Endothelial cell of umbilical vein (primary cell): ENCODE data around the gene KY. TPM values are rescaled to one million over a fixed set of nuclear protein-coding genes. Genes with fewer than 3 reads are reported as not detected.

Source experiments
- BruUV-seq: library from RNA; stranded (reverse); fragments of 400-500 nt; replicated peaks from 2 replicates; lab custom pipeline; 2021; lab: Mats Ljungman, UMichigan
- CTCF ChIA-PET: fragments of 300-600, 350-600 bp; sonication (Branson Sonifier 250); formaldehyde crosslinking; loops from one replicate; lab custom pipeline; 2021; ENCODE audit warnings: antibody characterized with exemption, inconsistent platforms; lab: Charles Lee
- POLR2A ChIA-PET: fragments of 300-600, 350-600 bp; sonication (Branson Sonifier 250); formaldehyde crosslinking; loops from one replicate; lab custom pipeline; 2021; ENCODE audit warnings: antibody characterized with exemption, inconsistent platforms; lab: Charles Lee
- DNase-seq: peaks from one replicate; pipeline ENCODE4 v3.0.0-alpha.2; 2011; ENCODE audit warnings: low read depth, low spot score
- FAIRE-seq: peaks from 2 replicates; lab custom pipeline; 2011; peaks lifted over from hg19 to GRCh38; lab: Jason Lieb, UNC
- H2AFZ ChIP-seq: 2 replicates; pipeline ENCODE4 v1.6.0; 2012; ENCODE audit warnings: low read depth, low read length, control low read depth, inconsistent platforms
- H3K27ac ChIP-seq: 2 replicates; pipeline ENCODE4 v1.5.1; 2011; ENCODE audit warnings: low read depth, mild to moderate bottlenecking, control low read depth, low read length, moderate library complexity; ENCODE audit not compliant: insufficient read depth
- H3K27me3 ChIP-seq, 2 experiments: 2 replicates each; pipeline versions ENCODE4 v1.6.0 to v1.6.1; 2011; ENCODE audit warnings: low read length in 2 of 2, mixed read lengths in 1 of 2; ENCODE audit not compliant: control insufficient read depth in 2 of 2, insufficient read depth in 2 of 2
- H3K36me3 ChIP-seq, 2 experiments: 2 replicates in 1 of 2; 3 replicates in 1 of 2; pipeline ENCODE4 v1.5.1; 2011; ENCODE audit warnings: low read length in 2 of 2, mild to moderate bottlenecking in 1 of 2, moderate library complexity in 1 of 2; ENCODE audit not compliant: control insufficient read depth in 2 of 2, insufficient read depth in 2 of 2; ENCODE audit errors: extremely low read depth in 1 of 2
- H3K4me1 ChIP-seq: 3 replicates; pipeline ENCODE4 v1.5.1; 2011; ENCODE audit warnings: mild to moderate bottlenecking, low read length; ENCODE audit not compliant: control insufficient read depth, insufficient read depth; ENCODE audit errors: extremely low read depth
- H3K4me2 ChIP-seq: 2 replicates; pipeline ENCODE4 v1.6.1; 2011; ENCODE audit warnings: low read length, control low read depth, mixed read lengths; ENCODE audit not compliant: insufficient read depth
- H3K4me3 ChIP-seq, 3 experiments: fragments of 200-600 bp in 1 of 3; sonication (generic), shearing (Covaris generic) in 1 of 3; replicated peaks in 1 of 3; 2 replicates each; pipeline ENCODE4 v1.5.1; 2011 to 2016; ENCODE audit warnings: control low read depth in 3 of 3, low read length in 3 of 3, mild to moderate bottlenecking in 2 of 3, inconsistent platforms in 1 of 3, low read depth in 1 of 3, moderate library complexity in 1 of 3; ENCODE audit not compliant: insufficient read depth in 1 of 3
- H3K79me2 ChIP-seq: 2 replicates; pipeline ENCODE4 v1.6.0; 2012; ENCODE audit warnings: low read length, inconsistent platforms; ENCODE audit not compliant: control insufficient read depth, insufficient read depth
- H3K9ac ChIP-seq: replicated peaks from 2 replicates; pipeline ENCODE3; 2011; ENCODE audit warnings: low read length, control low read depth; ENCODE audit not compliant: insufficient read depth; ENCODE audit errors: extremely low read depth
- H3K9me1 ChIP-seq: replicated peaks from 3 replicates; pipeline ENCODE4 v1.6.0; 2011; ENCODE audit warnings: mild to moderate bottlenecking, low read length; ENCODE audit not compliant: control insufficient read depth, insufficient read depth; ENCODE audit errors: extremely low read depth
- H3K9me3 ChIP-seq: replicated peaks from 2 replicates; pipeline ENCODE4 v1.5.1; 2012; ENCODE audit warnings: low read length, inconsistent platforms; ENCODE audit not compliant: control insufficient read depth, insufficient read depth
- H4K20me1 ChIP-seq: replicated peaks from 2 replicates; pipeline ENCODE3; 2011; ENCODE audit warnings: mild to moderate bottlenecking, low read length; ENCODE audit not compliant: control insufficient read depth, insufficient read depth; ENCODE audit errors: extremely low read depth
- CTCF ChIP-seq, 2 donors: IDR thresholded peaks; 1 replicate in 1 of 2; 2 replicates in 1 of 2; pipeline ENCODE4 v1.5.1; 2011; ENCODE audit warnings: low read length in 2 of 2, mild to moderate bottlenecking in 2 of 2, moderate library complexity in 2 of 2, control low read depth in 1 of 2, inconsistent platforms in 1 of 2, low read depth in 1 of 2; ENCODE audit not compliant: insufficient read depth in 1 of 2; ENCODE audit errors: extremely low read depth in 1 of 2
- EZH2 ChIP-seq: IDR thresholded peaks from 2 replicates; pipeline ENCODE4 v1.6.1; 2012; ENCODE audit warnings: borderline replicate concordance, low read depth, mild to moderate bottlenecking, moderate library complexity, low read length, inconsistent platforms; ENCODE audit not compliant: severe bottlenecking
- FOS ChIP-seq: IDR thresholded peaks from 2 replicates; pipeline ENCODE4 v1.6.1; 2011; ENCODE audit warnings: mild to moderate bottlenecking, low read length, moderate library complexity, borderline replicate concordance; ENCODE audit not compliant: insufficient read depth
- GATA2 ChIP-seq: IDR thresholded peaks from 2 replicates; pipeline ENCODE4 v1.7.0; 2011; ENCODE audit warnings: low read depth, mild to moderate bottlenecking, moderate library complexity, mixed read lengths, low read length; ENCODE audit not compliant: insufficient read length, insufficient read depth
- JUN ChIP-seq: IDR thresholded peaks from 2 replicates; pipeline ENCODE4 v1.6.1; 2011; ENCODE audit warnings: borderline replicate concordance, low read depth; ENCODE audit not compliant: insufficient read length, insufficient read depth
- MYC ChIP-seq: IDR thresholded peaks from one replicate; pipeline ENCODE4 v1.6.1; 2011; ENCODE audit warnings: mild to moderate bottlenecking, low read depth, low read length
- POLR2A ChIP-seq: IDR thresholded peaks from 2 replicates; pipeline ENCODE4 v1.6.1; 2012; ENCODE audit warnings: low read depth, mild to moderate bottlenecking, control low read depth, low read length
- POLR2AphosphoS5 ChIP-seq: IDR thresholded peaks from 2 replicates; pipeline ENCODE4 v1.6.1; 2012; ENCODE audit warnings: low read depth, mild to moderate bottlenecking, control low read depth, low read length, moderate library complexity; ENCODE audit not compliant: insufficient read depth
- dilution Hi-C: fragments of 300-500 bp; cut with MboI; formaldehyde crosslinking; loops from one replicate; pipeline ENCODE4 v1.15.0; 2019; ENCODE audit warnings: low sequenced_read_pairs; ENCODE audit not compliant: extremely low pct_ligation_motif_present
- intact Hi-C: fragments of 100-400 bp; cut with micrococcal nuclease; formaldehyde crosslinking; loops from one replicate; pipeline ENCODE4 v1.10.0; 2022
- polyA plus RNA-seq, 4 experiments: library from polyadenylated mRNA; depleted of rRNA in 3 of 4; stranded (reverse) in 3 of 4; unstranded in 1 of 4; fragments of >200 nt; gene quantifications; 2 replicates each; pipeline versions ENCODE4 v1.2.1 to v1.2.3, GENCODE V29; 2011 to 2012; ENCODE audit warnings: missing spikeins in 1 of 4
- total RNA-seq: library from RNA; stranded (reverse); gene quantifications from 2 replicates; pipeline ENCODE4 v1.2.3, GENCODE V29; 2021

KY gene
- total and polyA plus RNA-seq, 2 donors (not counting 3 experiments of a cell fraction or from before 2014, with no cell fraction given) = not detected

GRCh38 chr3:134654031-134654430 is 3.2 kb upstream of the KY start:
- Histone ChIP-seq H3K9me3 (no peaks in the 10 kb centered on the region), H3K27me3 (peaks cover 9 to 12% of the 10 kb centered on the region in 2 experiments), H3K36me3 (no peaks in the 10 kb centered on the region), H3K4me1 (no peaks in the 10 kb centered on the region), H3K4me3 (no peak overlapping the region), H3K9me1 (no peaks in the 10 kb centered on the region), H3K79me2 (no peaks in the 10 kb centered on the region), H4K20me1 (no peaks in the 10 kb centered on the region), H3K27ac (no peak overlapping the region), H3K4me2 (no peak overlapping the region), H2AFZ (no peak overlapping the region), H3K9ac (no peak overlapping the region)
- ChIA-PET POLR2A (no interaction called here), CTCF (interaction anchor here (1.8 kb wide), 1 partner anchor 13 kb away, joined by 6 read pairs; no protein-coding TSS in a partner anchor)
- intact Hi-C loops (no loop called here), dilution Hi-C loops (no loop called here)
- TF ChIP-seq POLR2A = no peak
- TF ChIP-seq EZH2 = no peak
- TF ChIP-seq POLR2AphosphoS5 = no peak
- no peak for TF ChIP-seq GATA2
- TF ChIP-seq MYC = no peak
- no peak for TF ChIP-seq FOS
- no peak for DNase-seq
- BruUV-seq = no TSS peak
- FAIRE-seq = no peak

- no TSS peak for BruUV-seq
- FAIRE-seq (no peak), DNase-seq (no peak)
- no peak overlapping the region for H3K27ac ChIP-seq
- no peak overlapping the region for H3K4me3 ChIP-seq
- H3K9me1 ChIP-seq = no peaks in the 10 kb centered on the region
- no peaks in the 10 kb centered on the region for H3K36me3 ChIP-seq
- peaks cover 9 to 12% of the 10 kb centered on the region in 2 experiments for H3K27me3 ChIP-seq
- H3K79me2 ChIP-seq = no peaks in the 10 kb centered on the region
- POLR2A ChIA-PET = no interaction called here
- H3K9me3 ChIP-seq = no peaks in the 10 kb centered on the region
- H2AFZ ChIP-seq = no peak overlapping the region
- H3K9ac ChIP-seq = no peak overlapping the region
- dilution Hi-C loops = no loop called here
- H4K20me1 ChIP-seq = no peaks in the 10 kb centered on the region
- intact Hi-C loops = no loop called here
- no peak overlapping the region for H3K4me2 ChIP-seq
- no peaks in the 10 kb centered on the region for H3K4me1 ChIP-seq
- TF ChIP-seq CTCF (IDR thresholded peaks at IDR 0.05; ENCODE audit: extremely low read depth in 1 of 2, insufficient read depth in 1 of 2, low read depth in 1 of 2, low read length in 2 of 2) (no peak), POLR2A (no peak), JUN (no peak), POLR2AphosphoS5 (no peak)
- CTCF ChIA-PET = interaction anchor here (1.8 kb wide), 1 partner anchor 12 kb away, joined by 6 read pairs; no protein-coding TSS in a partner anchor
Measured at GRCh38 chr3:134652886-134653630, 2.2 kb upstream of the KY start.
